ENCODE results near the gene KRT79. TPM values are rescaled to one million over a fixed set of nuclear protein-coding genes. Genes with fewer than 3 reads are reported as not detected.

The KRT79 gene
- polyA plus RNA-seq, 1 of the 3 experiments (the other 2 are of a cell fraction): not detected

DNA sequence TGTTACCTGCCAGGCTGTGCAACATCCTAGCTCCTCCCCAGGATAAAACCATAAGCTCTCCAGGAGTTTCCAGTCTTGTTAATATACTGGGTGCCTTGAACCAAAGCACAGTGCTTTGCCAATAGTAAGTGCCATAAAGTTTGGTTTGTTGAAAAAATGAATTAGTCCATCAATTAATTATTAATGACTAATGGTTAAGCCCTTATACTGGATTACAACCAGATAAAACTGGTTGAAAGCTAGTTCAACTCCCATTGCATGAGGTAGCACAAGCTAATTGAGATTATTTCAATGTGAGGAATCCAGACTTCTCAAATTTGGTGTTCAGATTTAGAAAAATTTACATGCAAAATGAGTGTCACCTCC lies 36.6 kb downstream of the KRT79 start:
- Histone ChIP-seq H3K9me2 (no peaks in the 10 kb centered on the region), H3K27ac (ENCODE audit: low read depth in 2 of 2, low read length in 1 of 2) (no peak overlapping the region), H3K9ac (no peak overlapping the region), H3K4me3 (ENCODE audit: low read depth in 2 of 2, low read length in 1 of 2) (no peak overlapping the region), H3K36me3 (replicated peaks in 1 of 2; ENCODE audit: control insufficient read depth in 1 of 2, insufficient read depth in 2 of 2, low read length in 1 of 2) (no peaks in the 10 kb centered on the region), H4K20me1 (ENCODE audit: insufficient read depth) (no peaks in the 10 kb centered on the region), H3K4me2 (no peak overlapping the region), H3K79me2 (ENCODE audit: insufficient read depth) (no peaks in the 10 kb centered on the region), H3K27me3 (ENCODE audit: insufficient read depth) (peaks cover 9% of the 10 kb centered on the region; the same call in 1 of the 2 replicates), H3K9me3 (no peaks in the 10 kb centered on the region), H2AFZ (ENCODE audit: low read depth) (no peak overlapping the region), H3F3A (replicated peaks; ENCODE audit: insufficient read depth) (peaks cover 3% of the 10 kb centered on the region), H3K4me1 (ENCODE audit: control insufficient read depth in 1 of 2, insufficient read depth in 2 of 2, low read depth in 1 of 2, low read length in 1 of 2) (no peaks in the 10 kb centered on the region)
- CTCF ChIA-PET: no interaction called here
- no peak for DNase-seq
- TF ChIP-seq REST (IDR thresholded peaks at IDR 0.05; ENCODE audit: low read depth, low read length) (no peak), TAF1 (IDR thresholded peaks at IDR 0.05; ENCODE audit: borderline replicate concordance, low read depth, low read length) (no peak), RCOR1 (IDR thresholded peaks at IDR 0.05; ENCODE audit: low read length) (no peak), JUND (IDR thresholded peaks at IDR 0.05) (no peak), RXRA (IDR thresholded peaks at IDR 0.05; ENCODE audit: borderline replicate concordance, low read depth) (no peak), POLR2AphosphoS5 (IDR thresholded peaks at IDR 0.05; ENCODE audit: low read depth, low read length) (no peak), RFX5 (IDR thresholded peaks at IDR 0.05; ENCODE audit: low read length) (no peak), SMC3 (IDR thresholded peaks at IDR 0.05; ENCODE audit: low read depth, low read length) (no peak), FOSL2 (IDR thresholded peaks at IDR 0.05; ENCODE audit: borderline replicate concordance, low read depth) (no peak), ZBTB33 (IDR thresholded peaks at IDR 0.05; ENCODE audit: borderline replicate concordance, low read depth) (no peak), RAD21 (IDR thresholded peaks at IDR 0.05; ENCODE audit: low read length) (no peak)
- TF ChIP-seq, protein P1, sequence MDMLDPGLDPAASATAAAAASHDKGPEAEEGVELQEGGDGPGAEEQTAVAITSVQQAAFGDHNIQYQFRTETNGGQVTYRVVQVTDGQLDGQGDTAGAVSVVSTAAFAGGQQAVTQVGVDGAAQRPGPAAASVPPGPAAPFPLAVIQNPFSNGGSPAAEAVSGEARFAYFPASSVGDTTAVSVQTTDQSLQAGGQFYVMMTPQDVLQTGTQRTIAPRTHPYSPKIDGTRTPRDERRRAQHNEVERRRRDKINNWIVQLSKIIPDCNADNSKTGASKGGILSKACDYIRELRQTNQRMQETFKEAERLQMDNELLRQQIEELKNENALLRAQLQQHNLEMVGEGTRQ (IDR thresholded peaks at IDR 0.05; ENCODE audit: borderline replicate concordance, low read depth, low read length): no peak
- TF ChIP-seq, protein P2, sequence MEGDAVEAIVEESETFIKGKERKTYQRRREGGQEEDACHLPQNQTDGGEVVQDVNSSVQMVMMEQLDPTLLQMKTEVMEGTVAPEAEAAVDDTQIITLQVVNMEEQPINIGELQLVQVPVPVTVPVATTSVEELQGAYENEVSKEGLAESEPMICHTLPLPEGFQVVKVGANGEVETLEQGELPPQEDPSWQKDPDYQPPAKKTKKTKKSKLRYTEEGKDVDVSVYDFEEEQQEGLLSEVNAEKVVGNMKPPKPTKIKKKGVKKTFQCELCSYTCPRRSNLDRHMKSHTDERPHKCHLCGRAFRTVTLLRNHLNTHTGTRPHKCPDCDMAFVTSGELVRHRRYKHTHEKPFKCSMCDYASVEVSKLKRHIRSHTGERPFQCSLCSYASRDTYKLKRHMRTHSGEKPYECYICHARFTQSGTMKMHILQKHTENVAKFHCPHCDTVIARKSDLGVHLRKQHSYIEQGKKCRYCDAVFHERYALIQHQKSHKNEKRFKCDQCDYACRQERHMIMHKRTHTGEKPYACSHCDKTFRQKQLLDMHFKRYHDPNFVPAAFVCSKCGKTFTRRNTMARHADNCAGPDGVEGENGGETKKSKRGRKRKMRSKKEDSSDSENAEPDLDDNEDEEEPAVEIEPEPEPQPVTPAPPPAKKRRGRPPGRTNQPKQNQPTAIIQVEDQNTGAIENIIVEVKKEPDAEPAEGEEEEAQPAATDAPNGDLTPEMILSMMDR (IDR thresholded peaks at IDR 0.05): no peak
- POLR2A ChIA-PET: no interaction called here

Data from SK-N-SH (cell line).